Motor neuron (in vitro differentiated cells): ENCODE data around the gene OOSP3. TPM values are rescaled to one million over a fixed set of nuclear protein-coding genes. Genes with fewer than 3 reads are reported as not detected.
A peak's percentile ranks its signal among the peaks of the same experiment; 100 is the strongest.
"Not testable (repeated sequence)": the region's sequence is repeated elsewhere in the genome, so short reads cannot be mapped to it uniquely, and the experiment has no call there.

Source experiments
- ATAC-seq, 8 experiments: fragments of 200-7000 bp; cut with Tn5 transposase; replicated peaks in 6 of 8; 2 replicates each; pipeline ENCODE4 v1.8.0; 2021; ENCODE audit warnings: mild to moderate bottlenecking in 8 of 8, moderate library complexity in 8 of 8
- H3K27ac ChIP-seq, 2 donors: fragments of 250-450 bp; sonication (Bioruptor Pico); 2 replicates each; pipeline ENCODE4 v1.9.0; 2021; ENCODE audit warnings: antibody characterized with exemption in 2 of 2, mild to moderate bottlenecking in 2 of 2, moderate library complexity in 1 of 2
- H3K4me1 ChIP-seq, 2 donors: fragments of 250-450 bp; sonication (Bioruptor Pico); replicated peaks in 1 of 2; 2 replicates each; pipeline ENCODE4 v1.6.1; 2021; ENCODE audit warnings: antibody characterized with exemption in 2 of 2, mild to moderate bottlenecking in 2 of 2, moderate library complexity in 1 of 2
- H3K4me3 ChIP-seq, 5 donors: fragments of 250-450 bp; sonication (Bioruptor Pico); 2 replicates each; pipeline ENCODE4 v1.9.0; 2021; ENCODE audit warnings: antibody characterized with exemption in 5 of 5, mild to moderate bottlenecking in 5 of 5, moderate library complexity in 4 of 5
- WGBS, 10 experiments: fragments of 450-650 bp; shearing (Covaris generic); methylation state at CpG; one replicate each; pipeline ENCODE4 v1.0.0; 2022; 5-methylcytosine and 5-hydroxymethylcytosine counted together
- in situ Hi-C, 9 experiments: fragments of 400-800 bp; cut with MboI; loops; one replicate each; pipeline ENCODE4 v1.15.0; 2021; ENCODE audit warnings: low sequenced_read_pairs in 9 of 9, low pct_unique_long_range_greater_than_20kb in 2 of 9; ENCODE audit not compliant: unreplicated experiment in 9 of 9
- total RNA-seq, 8 experiments: library from RNA; unstranded; fragments of 300-600 nt; gene quantifications; 2 replicates each; pipeline versions ENCODE4 v1.2.3 to v1.2.4, GENCODE V29; 2022

Gene OOSP3
- total RNA-seq, 8 experiments from 2014 or later = not detected

DNA sequence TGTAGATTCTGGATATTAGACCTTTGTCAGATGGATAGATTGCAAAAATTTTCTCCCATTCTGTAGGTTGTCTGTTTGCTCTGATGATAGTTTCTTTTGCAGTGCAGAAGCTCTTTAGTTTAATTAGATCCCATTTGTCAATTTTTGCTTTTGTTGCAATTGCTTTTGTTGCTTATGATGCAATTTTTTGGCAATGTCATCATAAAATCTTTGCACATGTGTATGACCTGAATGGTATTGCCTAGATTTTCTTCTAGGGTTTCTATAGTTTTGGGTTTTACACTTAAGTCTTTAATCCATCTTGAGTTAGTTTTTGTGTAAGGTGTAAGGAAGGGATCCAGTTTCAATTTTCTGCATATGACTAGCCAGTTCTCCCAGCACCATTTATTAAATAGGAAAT lies 8.6 kb downstream of the OOSP3 start:
- H3K4me1 ChIP-seq, in situ Hi-C loops, ATAC-seq, H3K27ac ChIP-seq, H3K4me3 ChIP-seq: not testable (repeated sequence)

DNA sequence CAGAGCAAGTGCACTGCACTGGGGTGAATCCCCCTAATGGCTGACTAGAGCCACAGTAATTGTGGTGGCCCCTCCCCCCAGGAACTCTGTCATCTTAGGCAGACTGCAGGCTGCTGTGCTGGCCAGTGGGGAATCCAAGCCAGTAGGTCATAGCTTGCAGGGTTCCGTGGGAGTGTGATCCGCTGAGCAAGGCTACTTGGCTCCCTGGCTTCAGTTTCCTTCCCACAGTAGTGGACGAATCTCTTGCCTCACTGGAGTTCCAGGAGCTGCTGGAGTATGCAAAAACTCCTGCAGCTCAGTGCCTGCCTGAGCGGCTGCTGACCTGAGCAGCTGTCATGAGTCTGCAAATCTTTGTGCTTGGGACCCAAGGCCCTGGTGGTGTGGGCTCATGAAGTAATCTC lies 13.2 kb downstream of the OOSP3 start:
- in situ Hi-C loops = no loop called here
- ATAC-seq = peak in 7 of 8 experiments; percentile 28 to 95 (median 67)
- Histone ChIP-seq H3K4me1 (no peaks in the 10 kb centered on the region), H3K4me3 (no peak overlapping the region), H3K27ac (no peak overlapping the region)
- 0 to 64% (median 33%) methylated on average over 1 to 4 of the region's 4 CpGs; no CpG with 5 or more reads in 5 of the 10 experiments for WGBS, 10 experiments

DNA sequence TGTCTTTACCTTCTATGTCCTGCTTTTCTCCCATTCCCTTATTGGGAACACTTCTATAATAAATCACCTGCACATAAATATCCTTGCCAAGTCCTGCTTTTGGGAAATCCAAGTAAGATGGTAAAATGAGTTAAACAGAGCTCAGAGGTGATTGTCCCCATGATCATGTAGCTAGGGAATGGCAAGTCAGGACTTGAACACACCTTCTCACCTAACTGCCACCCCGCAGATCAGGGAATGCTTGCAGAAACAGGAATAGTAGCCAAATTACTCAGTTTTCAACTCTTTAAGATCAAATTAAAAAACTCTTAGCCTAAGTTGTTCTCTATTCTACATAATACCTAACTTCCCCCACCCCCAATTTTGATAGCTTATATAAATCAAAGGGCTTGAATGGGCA lies 16.0 kb downstream of the OOSP3 start:
- Histone ChIP-seq H3K4me1 (no peaks in the 10 kb centered on the region), H3K4me3 (no peak overlapping the region), H3K27ac (no peak overlapping the region)
- WGBS, 10 experiments = 0 to 100% (median 74%) methylated on average over 1 of the region's 1 CpG; no CpG with 5 or more reads in 2 of the 10 experiments
- ATAC-seq = no peak
- in situ Hi-C loops = no loop called here

DNA sequence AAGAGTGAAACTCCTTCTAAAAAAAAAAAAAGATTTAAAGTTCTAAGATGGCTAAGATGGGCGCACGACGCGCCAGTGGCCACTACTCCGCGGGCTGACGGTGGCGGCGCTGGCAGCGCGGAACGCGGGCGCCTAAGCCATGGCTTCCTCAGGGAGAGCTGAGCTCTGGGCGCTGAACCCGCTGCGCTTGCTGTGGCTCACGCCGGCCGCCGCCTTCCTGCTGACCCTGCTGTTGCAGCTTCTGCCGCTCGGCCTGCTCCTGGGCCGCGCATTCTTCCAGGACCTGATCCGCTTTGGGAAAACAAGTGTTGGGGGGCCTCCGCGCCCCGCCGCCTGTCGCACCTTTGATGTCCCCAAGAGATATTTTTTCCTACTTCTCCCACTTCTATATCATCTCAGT lies 19.5 kb downstream of the OOSP3 start:
- in situ Hi-C loops = no loop called here
- no peaks in the 10 kb centered on the region for H3K4me1 ChIP-seq
- ATAC-seq = no peak
- H3K4me3 ChIP-seq = no peak overlapping the region
- 94 to 98% (median 97%) methylated on average over 4 to 22 of the region's 31 CpGs; no CpG with 5 or more reads in 5 of the 10 experiments for WGBS, 10 experiments
- H3K27ac ChIP-seq = no peak overlapping the region

DNA sequence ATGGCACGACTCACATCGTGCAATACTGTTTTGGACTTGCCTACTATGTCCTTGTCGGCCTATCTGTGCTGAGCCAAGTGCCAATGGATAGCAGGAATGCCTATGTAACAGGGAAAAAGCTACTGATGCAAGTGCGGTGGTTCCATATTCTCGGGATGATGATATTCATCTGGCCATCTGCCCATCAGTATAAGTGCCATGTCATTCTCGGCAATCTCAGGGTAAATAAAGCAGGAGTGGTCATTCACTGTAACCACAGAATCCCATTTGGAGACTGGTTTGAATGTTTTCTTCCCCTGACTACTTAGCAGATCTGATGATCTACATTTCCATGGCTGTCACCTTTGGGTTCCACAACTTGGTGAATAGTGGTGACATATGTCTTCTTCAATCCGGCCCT lies 20.1 kb downstream of the OOSP3 start:
- Histone ChIP-seq H3K4me1 (no peaks in the 10 kb centered on the region), H3K4me3 (no peak overlapping the region), H3K27ac (no peak overlapping the region)
- WGBS, 10 experiments = 0 to 100% (median 72%) methylated on average over 1 to 6 of the region's 7 CpGs; no CpG with 5 or more reads in 2 of the 10 experiments
- ATAC-seq = peak in 3 of 8 experiments; percentile 10 to 27 (median 17)
- in situ Hi-C loops = no loop called here

DNA sequence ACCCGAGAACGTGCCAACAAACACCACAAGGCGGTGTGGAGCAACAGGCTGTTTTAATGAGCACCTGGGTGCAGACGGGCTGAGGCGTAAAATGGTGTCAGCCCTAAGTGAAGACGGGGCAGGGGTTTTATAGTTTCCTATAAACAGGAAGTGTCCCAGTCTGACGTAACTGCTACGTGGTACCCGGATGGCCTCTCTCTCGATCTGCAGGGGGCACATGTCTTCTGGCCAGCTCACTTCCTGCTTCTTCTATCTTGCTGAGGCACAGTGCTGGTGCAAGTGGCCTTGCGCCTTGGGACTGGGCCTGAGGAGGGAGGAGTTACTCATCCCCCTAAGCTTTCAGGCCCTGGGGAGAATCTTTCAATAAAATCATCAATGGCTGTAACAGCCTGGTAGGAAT lies 20.9 kb downstream of the OOSP3 start:
- WGBS, 10 experiments = 78 to 100% (median 87%) methylated on average over 1 to 11 of the region's 11 CpGs; no CpG with 5 or more reads in 3 of the 10 experiments
- Histone ChIP-seq H3K4me1 (no peaks in the 10 kb centered on the region), H3K27ac (no peak overlapping the region), H3K4me3 (no peak overlapping the region)
- no peak for ATAC-seq
- in situ Hi-C loops = no loop called here

DNA sequence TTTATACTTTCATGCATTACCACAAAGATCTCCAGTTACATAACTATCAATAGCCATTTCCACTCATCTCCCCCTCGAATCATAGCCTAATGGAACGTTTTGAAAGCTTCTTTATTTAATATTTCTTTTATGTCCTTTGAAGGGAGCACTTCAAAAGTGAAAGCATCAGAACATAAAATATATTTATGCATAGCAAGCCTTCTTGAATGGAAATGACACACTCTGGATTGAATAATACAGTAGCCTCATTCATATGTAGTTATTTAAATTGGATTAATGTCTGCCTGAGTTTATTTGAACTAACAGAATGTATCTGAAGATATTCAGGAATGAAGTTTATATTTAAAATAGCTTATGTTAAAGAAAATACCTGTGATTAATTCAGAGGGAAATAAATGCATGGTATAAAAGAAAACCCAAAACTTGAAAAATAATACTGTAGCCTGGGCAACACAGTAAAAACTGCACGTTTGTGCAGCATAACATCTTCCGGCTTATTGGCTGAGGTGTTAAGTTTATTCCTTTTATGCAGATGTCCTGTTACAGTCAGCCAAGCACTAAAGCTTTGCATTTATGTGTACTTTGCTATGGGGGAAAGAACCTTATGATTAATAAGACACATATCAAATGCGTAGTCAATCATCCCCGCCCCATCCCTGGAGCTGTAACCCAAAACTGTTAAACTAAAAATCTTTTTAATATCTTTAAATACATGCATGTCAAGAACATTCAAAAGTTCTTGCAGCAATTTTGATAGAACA lies 22.0 kb downstream of the OOSP3 start:
- Histone ChIP-seq H3K4me3 (no peak overlapping the region), H3K4me1 (no peaks in the 10 kb centered on the region), H3K27ac (no peak overlapping the region)
- ATAC-seq = peak in 3 of 8 experiments; percentile 74 to 88 (median 76)
- 0 to 91% (median 71%) methylated on average over 2 to 6 of the region's 6 CpGs for WGBS, 10 experiments
- in situ Hi-C loops = loop anchor here in 1 of 9 experiments (25.0 kb wide), 1 partner anchor 88 kb away; the partner anchor contains the start of gene MRPL16

DNA sequence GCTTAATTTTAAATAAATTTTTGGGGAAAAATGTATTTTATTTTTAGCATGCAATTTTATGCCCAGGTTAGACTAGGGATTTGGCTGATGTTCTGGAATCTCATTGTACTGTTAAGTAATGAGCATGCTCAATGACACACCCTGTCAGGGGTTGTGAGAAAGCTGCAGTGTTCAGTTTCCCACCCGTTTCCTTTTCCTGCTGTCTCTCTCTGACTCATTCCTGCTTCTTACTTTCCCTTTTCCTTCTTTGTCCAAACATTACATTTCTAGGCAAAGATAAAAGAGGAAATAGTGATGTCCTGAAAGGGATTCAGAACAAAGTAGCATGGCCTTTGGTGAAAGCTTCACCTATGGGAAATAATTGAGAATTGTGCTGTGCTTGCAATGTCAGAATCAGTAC lies 22.7 kb downstream of the OOSP3 start:
- ATAC-seq = peak in 5 of 8 experiments; percentile 22 to 83 (median 60)
- WGBS, 10 experiments = 0 to 55% (median 5%) methylated on average over 1 of the region's 1 CpG; no CpG with 5 or more reads in 2 of the 10 experiments
- Histone ChIP-seq H3K4me1 (no peaks in the 10 kb centered on the region), H3K4me3 (no peak overlapping the region), H3K27ac (no peak overlapping the region)
- in situ Hi-C loops = loop anchor here in 1 of 9 experiments (25.0 kb wide), 1 partner anchor 89 kb away; the partner anchor contains the start of gene MRPL16

DNA sequence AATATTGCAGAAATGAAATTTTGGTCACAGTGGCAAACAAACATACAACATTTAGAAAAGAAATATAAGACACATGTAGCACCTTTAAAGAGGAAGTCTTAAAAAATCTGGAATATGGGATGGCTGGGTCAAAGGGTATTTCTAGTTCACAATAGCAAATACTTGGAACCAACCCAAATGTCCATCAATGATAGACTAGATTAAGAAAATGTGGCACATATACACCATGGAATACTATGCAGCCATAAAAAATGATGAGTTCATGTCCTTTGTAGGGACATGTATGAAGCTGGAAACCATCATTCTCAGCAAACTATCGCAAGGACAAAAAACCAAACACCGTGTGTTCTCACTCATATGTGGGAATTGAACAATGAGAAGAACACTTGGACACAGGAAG lies 25.0 kb downstream of the OOSP3 start:
- not testable (repeated sequence) for ATAC-seq, H3K4me1 ChIP-seq, H3K4me3 ChIP-seq, H3K27ac ChIP-seq
- in situ Hi-C loops = loop anchor here in 1 of 9 experiments (25.0 kb wide), 1 partner anchor 91 kb away; the partner anchor contains the start of gene MRPL16
- 0 to 27% methylated on average over 1 to 2 of the region's 2 CpGs; no CpG with 5 or more reads in 8 of the 10 experiments for WGBS, 10 experiments

DNA sequence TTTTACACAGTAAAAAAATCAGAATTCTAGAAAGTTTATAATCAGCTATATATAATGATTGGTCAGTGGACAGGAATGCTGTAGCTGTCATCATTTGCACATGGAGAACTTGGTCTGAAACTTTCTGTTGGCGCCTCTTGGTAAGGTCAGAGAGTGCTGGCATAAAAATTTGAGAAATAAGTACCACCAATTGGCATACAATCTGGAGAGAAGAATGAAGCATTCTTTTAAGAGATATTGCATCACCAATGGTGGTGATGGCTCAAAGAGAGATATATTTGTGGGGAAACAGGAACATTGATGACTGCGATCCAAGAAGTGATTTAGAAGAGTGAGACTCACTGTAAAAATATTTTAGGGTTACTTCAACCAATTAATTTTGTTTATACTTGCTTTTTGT lies 39.9 kb downstream of the OOSP3 start:
- in situ Hi-C loops = loop anchor here in 2 of 9 experiments (5.0 to 25.0 kb wide), 2 partner anchors 96 to 106 kb away; partner anchors contain the start of gene MRPL16 (in 1 of the 2)
- no peak overlapping the region for H3K27ac ChIP-seq
- H3K4me1 ChIP-seq = no peaks in the 10 kb centered on the region
- H3K4me3 ChIP-seq = no peak overlapping the region
- ATAC-seq = peak in 1 of 8 experiments; percentile 50
- 23 to 100% (median 88%) methylated on average over 1 to 2 of the region's 2 CpGs; no CpG with 5 or more reads in 3 of the 10 experiments for WGBS, 10 experiments

DNA sequence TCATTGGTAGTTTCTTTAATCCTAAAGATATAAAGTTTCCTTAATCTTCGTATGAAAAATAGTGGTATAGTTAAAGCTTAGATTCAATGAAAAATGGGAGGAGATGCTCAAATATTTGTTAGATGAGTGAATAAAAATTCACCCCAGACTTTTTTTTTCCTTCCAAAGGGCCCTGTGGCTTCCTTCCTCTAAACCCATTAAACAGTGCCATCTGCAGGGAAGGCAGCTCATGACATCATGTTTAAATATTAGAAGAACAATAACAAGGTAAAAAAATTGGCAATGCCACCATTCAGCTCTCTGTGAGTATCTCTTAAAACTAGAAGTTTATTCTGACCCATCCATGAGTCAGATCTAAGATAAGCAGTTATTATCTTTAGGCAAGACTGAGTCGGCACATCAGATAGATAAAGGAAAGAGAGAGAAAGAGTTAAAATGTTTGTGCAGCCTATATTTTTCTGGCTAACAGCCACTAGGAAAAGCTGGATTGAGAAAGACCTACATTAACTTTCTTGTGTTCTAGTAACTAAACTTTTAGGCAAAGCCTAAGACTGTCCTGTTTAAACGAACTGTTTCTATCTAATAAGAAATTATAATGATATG lies 40.5 kb downstream of the OOSP3 start:
- H3K4me3 ChIP-seq = no peak overlapping the region
- peak in 3 of 8 experiments; percentile 48 to 68 (median 58) for ATAC-seq
- no peak overlapping the region for H3K27ac ChIP-seq
- in situ Hi-C loops = loop anchor here in 2 of 9 experiments (5.0 to 25.0 kb wide), 2 partner anchors 97 to 107 kb away; partner anchors contain the start of gene MRPL16 (in 1 of the 2)
- WGBS, 10 experiments = 4 to 76% (median 42%) methylated on average over 2 to 3 of the region's 3 CpGs
- H3K4me1 ChIP-seq = no peaks in the 10 kb centered on the region

DNA sequence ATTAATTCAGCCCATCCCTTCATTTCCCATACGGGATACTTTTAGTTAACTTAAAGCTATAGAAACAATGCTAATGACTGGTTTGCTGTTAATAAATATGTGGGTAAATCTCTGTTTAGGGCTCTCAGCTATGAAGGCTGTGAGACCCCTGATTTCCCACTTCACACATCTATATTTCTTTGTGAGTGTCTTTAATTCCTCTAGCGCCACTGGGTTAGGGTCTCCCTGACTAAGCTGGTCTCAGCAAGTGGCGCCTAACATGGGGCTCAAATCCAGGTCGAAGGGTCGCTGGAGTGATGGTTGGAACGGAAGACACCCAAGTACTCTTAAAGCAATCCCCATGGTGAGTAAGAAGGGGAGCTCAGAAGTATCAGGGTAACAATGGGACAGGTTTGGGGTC lies 45.2 kb downstream of the OOSP3 start:
- in situ Hi-C loops = loop anchor here in 1 of 9 experiments (25.0 kb wide), 1 partner anchor 112 kb away; the partner anchor contains the start of gene MRPL16
- WGBS, 10 experiments = 20 to 100% (median 96%) methylated on average over 1 to 4 of the region's 6 CpGs; no CpG with 5 or more reads in 4 of the 10 experiments
- Histone ChIP-seq H3K27ac (no peak overlapping the region), H3K4me3 (no peak overlapping the region), H3K4me1 (no peaks in the 10 kb centered on the region)
- no peak for ATAC-seq

DNA sequence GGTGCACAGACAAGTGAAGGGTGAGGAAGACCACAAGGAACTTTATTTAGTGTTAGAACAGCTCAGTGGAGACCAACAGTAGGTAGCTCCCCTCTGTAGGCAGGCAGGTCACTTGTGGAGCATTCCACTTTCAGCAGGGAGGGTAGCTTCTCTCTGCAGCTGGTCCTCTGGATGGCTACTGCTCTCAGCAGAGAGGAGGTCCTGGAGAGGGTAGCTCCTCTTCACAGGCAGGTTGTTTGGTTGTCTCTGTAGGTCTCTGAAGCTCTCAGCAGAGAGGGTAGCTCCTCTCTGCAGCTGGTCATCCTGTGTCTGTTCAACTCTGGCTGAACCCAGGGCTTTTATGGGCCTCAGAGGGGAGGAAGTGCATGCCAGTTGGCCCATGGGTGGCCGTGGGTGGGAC lies 53.1 kb downstream of the OOSP3 start:
- Histone ChIP-seq H3K4me1 (no peaks in the 10 kb centered on the region), H3K27ac (no peak overlapping the region), H3K4me3 (no peak overlapping the region)
- WGBS, 10 experiments = 67 to 88% methylated on average over 1 of the region's 1 CpG; no CpG with 5 or more reads in 8 of the 10 experiments
- no peak for ATAC-seq
- in situ Hi-C loops = no loop called here
